ENCODE results near the gene LSG1.

GRCh38 chr3:194658477-194659242, 13.3 kb downstream of the LSG1 start:
- TF ChIP-seq EZH2 (conservative IDR thresholded peaks at IDR 0.05; ENCODE audit: low read depth, low read length) (no peak), CTCF (CRISPR knock-in tag; IDR thresholded peaks at IDR 0.05) (no peak), RAD21 (CRISPR knock-in tag; IDR thresholded peaks at IDR 0.05) (no peak), SMAD9 (CRISPR knock-in tag; IDR thresholded peaks at IDR 0.05) (no peak), HDAC2 (CRISPR knock-in tag; IDR thresholded peaks at IDR 0.05) (no peak), CHD4 (IDR thresholded peaks at IDR 0.05; ENCODE audit: borderline replicate concordance, low read length) (no peak), TAF1 (CRISPR knock-in tag; IDR thresholded peaks at IDR 0.05) (no peak)

Measured in HepG2 (cell line).